Pons (tissue), 1 donor: Measurements from ENCODE around the gene PATJ.

ENCODE experiments used
- DNase-seq: peaks from one replicate; pipeline ENCODE4 v3.0.0-alpha.2; 2016; ENCODE audit warnings: low spot score

The PATJ gene

DNA sequence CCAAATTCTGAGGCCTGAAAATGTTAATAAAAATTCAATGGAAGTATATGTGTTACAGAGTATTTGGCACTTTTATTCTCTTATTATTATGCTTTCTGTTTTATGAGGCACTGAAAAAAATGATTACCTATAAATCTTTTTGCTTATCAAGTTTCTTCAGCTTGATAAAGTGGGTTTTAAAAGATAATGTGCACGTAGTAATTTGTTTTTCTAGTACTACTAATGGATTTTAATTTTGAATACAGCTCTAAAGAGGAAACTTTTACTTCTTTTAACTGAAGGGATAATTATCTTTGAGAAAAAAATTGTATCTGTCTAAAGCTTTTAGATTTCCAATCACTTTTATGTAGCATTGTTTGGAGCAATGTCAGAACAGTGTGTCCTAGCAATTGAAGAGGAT, 241.0 kb downstream of the PATJ start:
- DNase-seq = no peak

DNA sequence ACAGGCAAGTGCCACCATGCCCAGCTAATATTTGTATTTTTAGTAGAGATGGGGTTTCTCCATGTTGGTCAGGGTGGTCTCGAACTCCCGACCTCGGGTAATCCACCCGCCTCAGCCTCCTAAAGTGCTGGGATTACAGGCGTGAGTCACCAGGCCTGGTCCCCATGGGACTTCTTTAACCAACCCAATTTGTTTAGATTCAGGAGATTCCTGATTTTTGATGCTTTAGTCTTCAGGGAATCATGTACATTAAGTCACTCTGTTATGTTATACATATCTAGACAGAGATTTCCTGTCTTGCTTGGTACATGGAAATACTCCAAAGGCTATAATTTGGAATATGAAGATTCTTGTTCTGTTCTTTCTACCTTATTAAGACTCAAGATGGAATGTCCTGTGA, 250.0 kb downstream of the PATJ start:
- no peak for DNase-seq

DNA sequence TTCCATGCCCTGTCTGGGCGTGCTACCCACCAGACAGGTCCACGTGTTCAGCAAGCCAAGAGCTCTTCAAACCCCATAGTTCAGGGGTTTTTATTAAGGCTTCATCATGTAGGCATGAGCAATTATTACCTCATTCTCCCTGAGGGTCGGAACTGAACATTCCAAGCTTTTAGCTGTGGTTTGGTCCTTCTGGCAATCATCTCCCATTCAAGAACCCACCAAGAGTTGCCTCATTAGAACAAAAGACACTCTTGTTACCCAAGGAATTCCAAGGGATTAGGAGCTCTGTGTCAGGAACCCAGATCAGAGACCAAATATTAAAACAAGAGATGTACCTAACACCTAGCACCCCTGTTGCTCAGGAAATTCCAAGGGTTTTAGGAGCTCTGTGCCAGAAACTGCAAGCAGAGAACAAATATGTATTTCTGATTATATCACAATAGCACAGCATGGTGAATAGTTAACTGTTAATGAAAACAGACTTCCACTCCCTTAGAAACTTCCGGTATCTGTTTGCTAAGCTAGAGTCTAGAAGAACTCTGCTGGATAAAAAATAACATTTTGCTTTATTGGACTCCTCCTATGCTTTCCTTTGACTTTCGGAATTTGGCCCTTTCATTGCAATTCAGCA, 251.2 kb downstream of the PATJ start:
- no peak for DNase-seq

GRCh38 chr1:61995641-61996040, 253.4 kb downstream of the PATJ start:
- DNase-seq = no peak

DNA sequence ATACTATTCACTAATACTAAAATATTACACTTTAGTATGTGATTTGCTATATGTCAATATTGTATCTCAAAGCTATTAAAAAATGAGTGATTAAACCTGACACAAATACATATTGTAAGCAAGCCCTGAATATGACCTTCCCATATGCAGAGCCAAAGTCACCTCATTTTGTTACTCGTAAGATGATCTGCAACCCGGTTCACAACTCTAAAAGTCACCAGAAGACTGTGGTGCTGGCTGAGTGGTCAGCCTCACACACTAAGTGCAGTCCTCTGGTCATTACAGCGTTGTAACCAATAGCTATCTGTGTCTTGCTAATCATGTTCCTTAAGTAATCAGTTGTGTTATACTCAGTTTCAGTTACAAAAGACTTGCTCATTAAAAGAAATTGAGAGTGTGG, 254.8 kb downstream of the PATJ start:
- DNase-seq = no peak

- no peak for DNase-seq
Observed at GRCh38 chr1:62003777-62004176, 261.5 kb downstream of the PATJ start.

DNA sequence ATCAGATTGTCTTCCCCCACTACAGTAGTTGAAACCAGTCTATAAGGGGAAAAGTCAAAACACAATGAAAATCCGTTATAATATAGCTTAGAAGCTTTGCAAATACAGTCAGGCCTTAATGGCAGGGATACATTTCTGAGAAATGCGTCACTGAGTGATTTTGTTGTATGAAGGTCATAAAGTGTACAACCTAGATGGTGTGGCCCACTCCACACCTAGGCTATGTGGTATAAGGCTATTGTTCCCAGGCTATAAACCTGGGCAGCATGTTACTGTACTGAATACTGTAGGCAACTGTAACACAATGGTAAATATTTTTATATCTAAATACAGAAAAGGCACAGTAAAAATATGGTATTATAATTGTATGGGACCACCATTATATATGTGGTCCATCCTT, 264.4 kb downstream of the PATJ start:
- DNase-seq = no peak

DNA sequence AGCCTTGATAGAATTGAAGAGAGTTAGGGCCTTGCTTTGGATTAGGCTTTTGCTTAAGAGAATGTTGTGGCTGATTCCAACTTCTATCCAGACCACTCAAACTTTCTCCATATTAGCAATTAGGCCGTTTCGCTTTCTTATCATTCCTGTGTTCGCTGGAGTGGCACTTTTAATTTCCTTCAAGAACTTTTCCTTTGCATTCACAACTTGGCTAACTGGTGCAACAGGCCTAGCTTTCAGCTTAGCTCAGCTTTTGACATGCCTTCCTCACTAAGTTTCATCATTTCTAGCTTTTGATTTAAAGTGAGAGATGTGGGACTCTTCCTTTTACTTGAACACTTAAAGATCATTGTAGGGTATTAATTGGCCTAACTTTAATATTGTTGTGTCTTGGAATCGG, 268.7 kb downstream of the PATJ start:
- DNase-seq = no peak

DNA sequence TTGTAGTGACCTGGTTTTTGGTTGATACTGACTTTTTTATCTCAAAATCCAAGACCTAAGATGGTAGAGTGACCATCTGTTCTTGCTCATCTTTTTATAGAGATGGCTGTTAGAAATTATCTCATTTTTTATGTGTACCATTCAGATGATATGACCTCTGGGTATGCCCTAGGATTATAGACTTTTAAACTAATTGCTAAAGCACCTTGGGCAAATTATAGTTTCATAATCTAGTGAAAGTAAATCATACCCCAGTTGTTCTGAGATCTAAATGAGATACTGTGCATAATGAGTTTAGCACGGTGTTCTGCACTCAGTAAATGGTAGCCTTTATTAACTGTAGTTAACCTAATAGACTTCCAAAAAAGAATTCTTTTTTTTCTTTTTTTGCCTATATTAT, 269.8 kb downstream of the PATJ start:
- no peak for DNase-seq

GRCh38 chr1:62012836-62013235, 270.6 kb downstream of the PATJ start:
- peak; percentile 36 for DNase-seq

DNA sequence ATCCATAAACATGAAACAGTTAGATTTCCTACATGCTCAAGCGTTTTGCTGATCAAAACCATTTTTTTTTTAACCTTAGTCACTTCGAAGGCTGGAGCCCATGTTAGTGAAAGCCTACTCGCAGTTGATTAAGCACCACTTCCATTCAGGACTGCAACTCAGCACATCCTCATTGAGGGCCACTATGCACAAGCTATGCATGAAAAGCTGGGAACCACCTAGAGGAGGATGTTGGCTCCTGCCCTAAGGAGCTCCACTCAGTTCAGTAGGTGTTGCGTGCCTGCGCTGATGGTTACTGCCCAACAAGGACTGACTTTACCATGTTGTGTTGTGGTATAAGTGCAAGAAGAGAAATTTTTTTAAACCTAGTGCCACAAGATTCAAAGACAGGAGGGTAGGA, 271.0 kb downstream of the PATJ start:
- DNase-seq = no peak

- no peak for DNase-seq
Observed at GRCh38 chr1:62022382-62022983, 280.2 kb downstream of the PATJ start.

- peak; percentile 20 for DNase-seq
Observed at GRCh38 chr1:62024690-62025089, 282.4 kb downstream of the PATJ start.

- no peak for DNase-seq
Observed at GRCh38 chr1:62025154-62025553, 282.9 kb downstream of the PATJ start.

DNA sequence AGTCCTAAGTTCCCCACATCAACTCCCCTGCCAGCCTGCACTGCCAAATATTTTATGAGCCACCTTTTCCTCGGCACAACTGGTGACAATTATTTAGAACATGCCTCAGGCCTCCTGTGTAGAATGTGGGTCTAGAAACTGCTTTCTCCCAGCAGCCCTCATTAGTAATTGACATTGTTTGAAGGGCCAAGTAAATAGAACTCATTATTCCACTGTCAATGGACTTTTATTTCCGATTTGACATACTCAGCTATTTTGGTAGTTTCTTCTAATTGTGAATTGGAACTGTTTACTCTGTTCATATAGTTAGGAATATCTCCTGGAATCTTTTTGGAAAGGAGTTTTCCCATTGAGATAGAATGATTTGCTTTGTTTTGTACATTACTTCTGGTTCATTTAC, 283.6 kb downstream of the PATJ start:
- DNase-seq = peak; percentile 37

DNA sequence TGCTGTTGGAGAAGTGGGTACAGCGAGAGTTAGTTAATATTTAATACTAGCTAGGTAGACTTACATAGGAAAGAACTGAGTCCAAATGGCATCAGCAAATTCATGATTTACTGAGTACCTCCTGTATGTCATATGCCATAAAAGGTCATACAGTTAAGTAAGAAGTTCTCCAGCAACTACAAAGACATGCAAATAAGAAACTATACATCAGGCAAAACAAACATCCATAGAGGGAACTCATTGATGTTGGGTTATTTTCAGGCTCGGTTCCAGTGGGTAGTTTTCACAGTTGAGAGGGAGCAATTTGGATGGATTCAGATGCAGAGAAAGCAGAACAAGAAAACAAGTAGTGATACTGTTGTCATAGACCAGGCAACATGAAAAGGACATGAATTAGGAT, 287.4 kb downstream of the PATJ start:
- DNase-seq = no peak

DNA sequence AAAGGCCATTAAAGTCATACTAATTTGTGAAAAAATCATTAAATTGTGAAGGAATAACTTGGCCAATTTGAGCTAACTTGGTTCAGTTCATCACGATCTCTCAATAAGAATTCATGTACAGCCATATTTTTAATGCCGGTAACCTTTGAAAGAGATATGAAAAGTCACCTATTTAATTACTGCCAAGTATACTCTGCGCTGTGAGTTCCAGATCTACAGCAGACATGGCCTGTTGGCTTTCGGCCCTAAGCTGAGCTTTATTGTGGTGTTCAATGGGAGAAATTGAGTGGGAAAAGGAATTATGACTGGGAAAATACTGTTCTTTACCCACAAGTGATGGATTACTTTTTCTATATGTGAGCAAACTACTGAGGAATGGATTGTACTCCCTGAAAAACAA, 292.5 kb downstream of the PATJ start:
- DNase-seq = no peak

- DNase-seq = no peak
Observed at GRCh38 chr1:62037274-62037673, 295.0 kb downstream of the PATJ start.

- DNase-seq = no peak
Observed at GRCh38 chr1:62038594-62039284, 296.5 kb downstream of the PATJ start.

GRCh38 chr1:62040450-62040849, 298.2 kb downstream of the PATJ start:
- DNase-seq = no peak

DNA sequence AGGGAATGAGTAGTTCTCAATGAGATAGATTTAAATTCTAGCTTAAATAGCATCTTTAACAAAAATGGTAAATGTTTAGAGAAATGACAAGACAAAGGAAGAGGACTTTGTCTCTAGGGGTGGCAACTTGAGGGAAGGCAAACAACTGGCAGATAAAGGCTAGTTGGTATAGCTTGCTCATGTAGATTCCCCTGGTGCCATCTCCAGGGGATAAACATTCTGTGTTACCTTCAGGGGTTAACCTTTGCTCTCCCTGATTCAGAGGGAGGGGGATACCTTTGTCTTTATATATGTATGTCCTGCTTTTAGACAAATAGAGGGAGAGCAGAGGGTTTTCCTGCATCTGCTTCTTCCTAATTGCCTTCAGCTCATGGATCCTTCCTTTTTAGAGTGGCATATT, 298.7 kb downstream of the PATJ start:
- no peak for DNase-seq

DNA sequence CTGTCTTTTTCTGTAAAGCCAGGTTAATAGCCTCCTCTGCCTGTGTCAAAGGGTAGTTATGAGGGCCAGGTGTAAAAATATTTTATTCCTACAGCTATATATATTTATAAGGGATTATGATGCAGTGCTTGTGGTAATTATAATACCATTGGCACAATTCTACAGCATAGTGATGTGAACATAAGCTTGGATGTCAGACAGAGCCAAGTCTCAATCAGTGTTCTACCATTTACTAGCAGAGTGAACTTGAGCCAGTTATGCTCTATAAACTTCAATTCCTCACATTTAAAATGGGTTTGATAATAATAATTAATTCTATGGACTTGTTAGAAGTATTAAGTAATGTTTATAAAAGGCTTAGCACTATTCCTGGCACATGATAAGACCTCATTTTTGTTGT, 300.9 kb downstream of the PATJ start:
- DNase-seq = no peak

- no peak for DNase-seq
Observed at GRCh38 chr1:62045574-62045973, 303.3 kb downstream of the PATJ start.

DNA sequence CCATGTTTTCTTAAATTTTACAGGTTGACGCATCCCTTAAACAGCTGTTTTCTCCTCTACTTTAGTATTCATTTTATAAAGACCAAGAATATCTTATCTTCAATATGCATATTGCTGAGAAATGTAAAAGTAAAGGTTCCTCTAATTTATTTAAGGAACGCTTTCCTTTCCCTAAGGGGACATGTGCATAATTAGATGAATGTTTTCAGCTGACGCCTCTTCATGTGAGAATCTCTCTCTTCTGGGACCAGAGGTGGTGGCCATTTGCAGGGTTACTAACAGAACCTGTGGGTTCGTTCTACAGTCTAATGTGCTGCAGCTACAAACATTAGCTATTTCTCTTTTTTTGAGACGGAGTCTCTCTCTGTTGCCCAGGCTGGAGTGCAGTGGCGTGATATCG, 304.6 kb downstream of the PATJ start:
- no peak for DNase-seq
